ENCODE data around the gene SEM1. TPM values are rescaled to one million over a fixed set of nuclear protein-coding genes. Genes with fewer than 3 reads are reported as not detected.
"Not testable (repeated sequence)": the region's sequence is repeated elsewhere in the genome, so short reads cannot be mapped to it uniquely, and the experiment has no call there.

Gene SEM1
- total RNA-seq, 1 donor from 2014 or later = 55.3 TPM

- intact Hi-C loops (cut with DNase I) = loop anchor here (5.0 kb wide), 1 partner anchor 387 kb away; the partner anchor contains the start of gene SLC25A13
- no peak for DNase-seq (ENCODE audit: low spot score)
Observed at GRCh38 chr7:96708872-96709271, 774 bp downstream of the SEM1 start.

GRCh38 chr7:96707901-96708774 lies 1.5 kb downstream of the SEM1 start:
- no peak for DNase-seq (ENCODE audit: low spot score)
- intact Hi-C loops (cut with DNase I) = loop anchor here (5.0 kb wide), 1 partner anchor 386 kb away; the partner anchor contains the start of gene SLC25A13

GRCh38 chr7:96701258-96701657 lies 8.4 kb downstream of the SEM1 start:
- DNase-seq (ENCODE audit: low spot score) = no peak
- intact Hi-C loops (cut with DNase I) = no loop called here

GRCh38 chr7:96700516-96700915 lies 9.1 kb downstream of the SEM1 start:
- intact Hi-C loops (cut with DNase I) = no loop called here
- no peak for DNase-seq (ENCODE audit: low spot score)

GRCh38 chr7:96699219-96699871 lies 10.3 kb downstream of the SEM1 start:
- intact Hi-C loops (cut with DNase I) = no loop called here
- DNase-seq (ENCODE audit: low spot score) = no peak

GRCh38 chr7:96698449-96698848 lies 11.2 kb downstream of the SEM1 start:
- DNase-seq (ENCODE audit: low spot score); intact Hi-C loops (cut with DNase I): not testable (repeated sequence)

- DNase-seq (ENCODE audit: low spot score) = no peak
- intact Hi-C loops (cut with DNase I) = no loop called here
Observed at GRCh38 chr7:96697822-96698221, 11.8 kb downstream of the SEM1 start.

- intact Hi-C loops (cut with DNase I) = no loop called here
- DNase-seq (ENCODE audit: low spot score) = no peak
Observed at GRCh38 chr7:96695581-96695980, 14.1 kb downstream of the SEM1 start.

- intact Hi-C loops (cut with DNase I) = no loop called here
- DNase-seq (ENCODE audit: low spot score) = no peak
Observed at GRCh38 chr7:96694082-96694481, 15.6 kb downstream of the SEM1 start.

- DNase-seq (ENCODE audit: low spot score) = no peak
- intact Hi-C loops (cut with DNase I) = no loop called here
Observed at GRCh38 chr7:96691702-96692101, 17.9 kb downstream of the SEM1 start.

- intact Hi-C loops (cut with DNase I) = no loop called here
- DNase-seq (ENCODE audit: low spot score) = no peak
Observed at GRCh38 chr7:96689414-96689813, 20.2 kb downstream of the SEM1 start.

- no peak for DNase-seq (ENCODE audit: low spot score)
- intact Hi-C loops (cut with DNase I) = no loop called here
Observed at GRCh38 chr7:96686305-96686704, 23.3 kb downstream of the SEM1 start.

GRCh38 chr7:96685755-96686154 lies 23.9 kb downstream of the SEM1 start:
- DNase-seq (ENCODE audit: low spot score) = no peak
- intact Hi-C loops (cut with DNase I) = no loop called here

- intact Hi-C loops (cut with DNase I) = no loop called here
- DNase-seq (ENCODE audit: low spot score) = no peak
Observed at GRCh38 chr7:96685353-96685752, 24.3 kb downstream of the SEM1 start.

- no peak for DNase-seq (ENCODE audit: low spot score)
- intact Hi-C loops (cut with DNase I) = no loop called here
Observed at GRCh38 chr7:96679886-96680285, 29.8 kb downstream of the SEM1 start.

- intact Hi-C loops (cut with DNase I) = no loop called here
- DNase-seq (ENCODE audit: low spot score) = no peak
Observed at GRCh38 chr7:96676919-96677318, 32.7 kb downstream of the SEM1 start.

- intact Hi-C loops (cut with DNase I) = no loop called here
Observed at GRCh38 chr7:96675548-96675947, 34.1 kb downstream of the SEM1 start.

GRCh38 chr7:96674565-96674964 lies 35.1 kb downstream of the SEM1 start:
- intact Hi-C loops (cut with DNase I) = no loop called here
- no peak for DNase-seq (ENCODE audit: low spot score)

More at GRCh38 chr7:96675548-96675947, 34.1 kb downstream of the SEM1 start:
- no peak for DNase-seq (ENCODE audit: low spot score)

GRCh38 chr7:96671854-96672253 lies 37.8 kb downstream of the SEM1 start:
- no peak for DNase-seq (ENCODE audit: low spot score)
- intact Hi-C loops (cut with DNase I) = no loop called here

- no peak for DNase-seq (ENCODE audit: low spot score)
- intact Hi-C loops (cut with DNase I) = no loop called here
Observed at GRCh38 chr7:96670338-96671289, 39.0 kb downstream of the SEM1 start.

All from cardiac septum (tissue), 1 donor.